ENCODE measurements around the gene NLRC5. TPM values are rescaled to one million over a fixed set of nuclear protein-coding genes. Genes with fewer than 3 reads are reported as not detected.

Gene NLRC5
- total RNA-seq, 1 donor from 2014 or later: 29.9 TPM

DNA sequence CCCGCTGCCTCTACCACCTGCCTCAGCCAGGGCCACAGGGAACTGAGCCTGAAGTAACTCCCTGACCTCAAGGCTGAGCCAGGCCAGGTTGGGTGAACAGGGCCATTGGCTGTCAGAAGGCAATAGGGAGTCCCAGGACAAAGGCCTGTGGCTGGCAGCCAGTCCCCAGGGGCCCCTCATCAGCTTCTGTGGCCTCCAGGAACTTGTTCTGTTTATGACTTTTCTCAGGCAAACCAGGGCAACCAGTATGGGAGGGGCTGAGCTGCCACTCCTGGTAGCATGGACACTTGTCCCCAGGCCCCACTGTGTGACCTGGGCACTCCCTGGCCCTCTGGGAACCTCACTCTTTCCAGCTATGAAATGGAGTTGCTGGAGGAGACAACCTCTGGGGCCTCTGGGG lies 143.1 kb downstream of the NLRC5 start:
- no peaks in the 10 kb centered on the region for H3K27me3 ChIP-seq (ENCODE audit: insufficient read depth, low read length)
- no peak overlapping the region for H3K4me3 ChIP-seq (ENCODE audit: insufficient read depth, low read depth, low read length)
- no peaks in the 10 kb centered on the region for H3K9me3 Mint-ChIP-seq (ENCODE audit: unreplicated experiment)
- FAIRE-seq (no peak), DNase-seq (ENCODE audit: low read depth) (no peak)
- no peaks in the 10 kb centered on the region for H3K79me2 ChIP-seq (ENCODE audit: insufficient read depth, low read length)
- H3K9me3 ChIP-seq (ENCODE audit: insufficient read depth, low read depth, low read length): no peaks in the 10 kb centered on the region
- no peaks in the 10 kb centered on the region for H3K4me1 Mint-ChIP-seq (ENCODE audit: low read depth, unreplicated experiment)
- peaks cover 17% of the 10 kb centered on the region for H3K36me3 Mint-ChIP-seq (ENCODE audit: low read depth, unreplicated experiment)
- H3K4me2 ChIP-seq (ENCODE audit: low read length): no peak overlapping the region
- H3K4me1 ChIP-seq (ENCODE audit: insufficient read depth, low read length): no peaks in the 10 kb centered on the region
- H3K27me3 Mint-ChIP-seq (ENCODE audit: low read depth, unreplicated experiment): peaks cover 3% of the 10 kb centered on the region
- H3K27ac ChIP-seq (ENCODE audit: low read depth, low read length): no peak overlapping the region
- H3K27ac Mint-ChIP-seq (ENCODE audit: unreplicated experiment): no peak overlapping the region
- TF ChIP-seq, protein P1, sequence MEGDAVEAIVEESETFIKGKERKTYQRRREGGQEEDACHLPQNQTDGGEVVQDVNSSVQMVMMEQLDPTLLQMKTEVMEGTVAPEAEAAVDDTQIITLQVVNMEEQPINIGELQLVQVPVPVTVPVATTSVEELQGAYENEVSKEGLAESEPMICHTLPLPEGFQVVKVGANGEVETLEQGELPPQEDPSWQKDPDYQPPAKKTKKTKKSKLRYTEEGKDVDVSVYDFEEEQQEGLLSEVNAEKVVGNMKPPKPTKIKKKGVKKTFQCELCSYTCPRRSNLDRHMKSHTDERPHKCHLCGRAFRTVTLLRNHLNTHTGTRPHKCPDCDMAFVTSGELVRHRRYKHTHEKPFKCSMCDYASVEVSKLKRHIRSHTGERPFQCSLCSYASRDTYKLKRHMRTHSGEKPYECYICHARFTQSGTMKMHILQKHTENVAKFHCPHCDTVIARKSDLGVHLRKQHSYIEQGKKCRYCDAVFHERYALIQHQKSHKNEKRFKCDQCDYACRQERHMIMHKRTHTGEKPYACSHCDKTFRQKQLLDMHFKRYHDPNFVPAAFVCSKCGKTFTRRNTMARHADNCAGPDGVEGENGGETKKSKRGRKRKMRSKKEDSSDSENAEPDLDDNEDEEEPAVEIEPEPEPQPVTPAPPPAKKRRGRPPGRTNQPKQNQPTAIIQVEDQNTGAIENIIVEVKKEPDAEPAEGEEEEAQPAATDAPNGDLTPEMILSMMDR (IDR thresholded peaks at IDR 0.05; ENCODE audit: insufficient read depth, low read depth, low read length): no peak
- no peak overlapping the region for H3K9ac ChIP-seq (ENCODE audit: low read length)
- H2AFZ ChIP-seq (ENCODE audit: low read depth, low read length): no peak overlapping the region
- peaks cover 2% of the 10 kb centered on the region for H3K36me3 ChIP-seq (ENCODE audit: insufficient read depth, low read length)
- no peak overlapping the region for H3K4me3 Mint-ChIP-seq (ENCODE audit: unreplicated experiment)
- H4K20me1 ChIP-seq (ENCODE audit: insufficient read depth, low read length): no peaks in the 10 kb centered on the region

- no peak for DNase-seq (ENCODE audit: low read depth)
- FAIRE-seq: no peak
- peaks cover 19% of the 10 kb centered on the region for H3K36me3 Mint-ChIP-seq (ENCODE audit: low read depth, unreplicated experiment)
- Histone ChIP-seq H3K9me3 (ENCODE audit: insufficient read depth, low read depth, low read length) (no peaks in the 10 kb centered on the region), H3K36me3 (ENCODE audit: insufficient read depth, low read length) (no peaks in the 10 kb centered on the region), H3K4me3 (ENCODE audit: insufficient read depth, low read depth, low read length) (no peak overlapping the region), H3K9ac (ENCODE audit: low read length) (no peak overlapping the region), H3K4me2 (ENCODE audit: low read length) (no peak overlapping the region), H3K79me2 (ENCODE audit: insufficient read depth, low read length) (no peaks in the 10 kb centered on the region), H4K20me1 (ENCODE audit: insufficient read depth, low read length) (no peaks in the 10 kb centered on the region), H3K27me3 (ENCODE audit: insufficient read depth, low read length) (no peaks in the 10 kb centered on the region), H3K27ac (ENCODE audit: low read depth, low read length) (no peak overlapping the region), H3K4me1 (ENCODE audit: insufficient read depth, low read length) (no peaks in the 10 kb centered on the region), H2AFZ (ENCODE audit: low read depth, low read length) (no peak overlapping the region)
- no peak for TF ChIP-seq EZH2 (IDR thresholded peaks at IDR 0.05; ENCODE audit: insufficient read depth, low read length)
- TF ChIP-seq, protein P1 (IDR thresholded peaks at IDR 0.05; ENCODE audit: insufficient read depth, low read depth, low read length): no peak
- H3K9me3 Mint-ChIP-seq (ENCODE audit: unreplicated experiment): no peaks in the 10 kb centered on the region
- no peak overlapping the region for H3K4me3 Mint-ChIP-seq (ENCODE audit: unreplicated experiment)
- no peaks in the 10 kb centered on the region for H3K4me1 Mint-ChIP-seq (ENCODE audit: low read depth, unreplicated experiment)
- H3K27ac Mint-ChIP-seq (ENCODE audit: unreplicated experiment): no peak overlapping the region
- H3K27me3 Mint-ChIP-seq (ENCODE audit: low read depth, unreplicated experiment): peaks cover 3% of the 10 kb centered on the region
Observed at GRCh38 chr16:57133031-57133430, 143.7 kb downstream of the NLRC5 start.

Other genes starting within 250 kb of the NLRC5 start
- gene SLC12A3, start 124.3 kb upstream of the NLRC5 start, total RNA-seq: 0.07 and 0.18 TPM in 2 replicates
- gene HERPUD1, start 57.4 kb upstream of the NLRC5 start, total RNA-seq: 234 and 252 TPM in 2 replicates
- gene CETP, start 27.6 kb upstream of the NLRC5 start, total RNA-seq: 0.17 TPM in 1 of 2 replicates, not detected in the other
- gene CPNE2, start 103.0 kb downstream of the NLRC5 start, total RNA-seq: 17.0 and 19.3 TPM in 2 replicates
- gene PSME3IP1, start 196.5 kb downstream of the NLRC5 start, total RNA-seq: 71.9 and 78.8 TPM in 2 replicates
- 76.8 TPM in 2 replicates for gene RSPRY1, start 196.8 kb downstream of the NLRC5 start, total RNA-seq